Activated naive CD4-positive, alpha-beta T cell treated with anti-CD3 and anti-CD28 coated beads, Interleukin-2, amount 10 ng/mL, durations not matched to agents 7 days and 5 days (primary cell): ENCODE measurements around the gene XCR1.

Source experiments
- CTCF ChIA-PET: fragments of 350-600 bp; sonication (Branson Sonifier 250); formaldehyde crosslinking; loops from one replicate; lab custom pipeline; 2021; ENCODE audit warnings: antibody characterized with exemption; lab: Charles Lee
- DNase-seq: peaks from one replicate; pipeline ENCODE4 v3.0.0-alpha.2; 2020
- H3K27ac Mint-ChIP-seq: one replicate; pipeline ENCODE4 v1.8.0; 2021; ENCODE audit warnings: mild to moderate bottlenecking, moderate library complexity, mixed read lengths
- H3K27me3 Mint-ChIP-seq: one replicate; pipeline ENCODE4 v1.8.0; 2021; ENCODE audit warnings: mild to moderate bottlenecking, mixed read lengths
- H3K36me3 Mint-ChIP-seq: one replicate; pipeline ENCODE4 v1.8.0; 2021; ENCODE audit warnings: mixed read lengths
- H3K4me1 Mint-ChIP-seq: one replicate; pipeline ENCODE4 v1.8.0; 2021; ENCODE audit warnings: mixed read lengths
- H3K4me3 Mint-ChIP-seq: one replicate; pipeline ENCODE4 v1.8.0; 2021; ENCODE audit warnings: mild to moderate bottlenecking, moderate library complexity, mixed read lengths
- H3K9me3 Mint-ChIP-seq: one replicate; pipeline ENCODE4 v1.8.0; 2021; ENCODE audit warnings: mixed read lengths

XCR1 gene

DNA sequence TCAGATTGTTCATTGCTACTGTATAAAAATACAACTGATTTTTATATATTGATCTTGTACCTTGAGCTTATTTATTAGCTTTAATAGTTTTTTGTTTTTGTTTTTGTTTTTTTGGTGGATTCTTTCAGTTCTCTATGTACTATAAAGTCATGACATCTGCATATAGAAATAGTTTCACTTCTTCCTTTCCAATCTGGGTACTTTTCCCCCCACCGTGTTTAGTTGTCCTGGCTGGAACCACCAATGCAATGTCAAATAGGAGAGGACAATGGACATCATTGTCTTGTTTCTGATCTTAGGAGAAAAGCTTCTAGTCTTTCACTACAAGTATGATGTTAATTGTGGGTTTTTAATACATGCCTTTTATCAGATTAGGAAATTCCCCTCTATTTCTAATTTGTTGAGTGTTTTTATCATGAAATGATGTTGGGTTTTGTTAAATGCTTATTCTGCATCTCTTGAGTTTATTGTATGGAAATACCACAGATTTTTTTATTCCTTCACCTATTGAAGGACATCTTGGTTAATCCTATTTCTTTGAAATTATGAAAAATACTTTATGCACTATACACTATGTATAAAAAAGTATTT is 2.8 kb upstream of the XCR1 start:
- Mint-ChIP-seq H3K9me3 (peaks cover 16% of the 10 kb centered on the region), H3K36me3 (peaks cover 1% of the 10 kb centered on the region)
- CTCF ChIA-PET, result no interaction called here

GRCh38 chr3:46027736-46028397 is 584 bp upstream of the XCR1 start:
- CTCF ChIA-PET, result interaction anchor here (1.0 to 1.2 kb wide), 2 partner anchors 23 to 49 kb away, joined by 3 read pairs; no protein-coding TSS in a partner anchor
- H3K4me1 Mint-ChIP-seq, result no peaks in the 10 kb centered on the region
- H3K9me3 Mint-ChIP-seq, result peaks cover 16% of the 10 kb centered on the region
- DNase-seq, result no peak
- peaks cover 49% of the 10 kb centered on the region for H3K27me3 Mint-ChIP-seq
- H3K4me3 Mint-ChIP-seq, result no peak overlapping the region
- peaks cover 1% of the 10 kb centered on the region for H3K36me3 Mint-ChIP-seq
- H3K27ac Mint-ChIP-seq, result no peak overlapping the region

More for the DNA sequence above, 2.8 kb upstream of the XCR1 start:
- DNase-seq, result no peak
- Mint-ChIP-seq H3K27ac (no peak overlapping the region), H3K27me3 (peaks cover 42% of the 10 kb centered on the region), H3K4me3 (no peak overlapping the region), H3K4me1 (no peaks in the 10 kb centered on the region)

GRCh38 chr3:46025139-46025538 is 2.1 kb downstream of the XCR1 start:
- CTCF ChIA-PET, result no interaction called here
- no peak for DNase-seq
- Mint-ChIP-seq H3K4me3 (no peak overlapping the region), H3K27ac (no peak overlapping the region), H3K9me3 (peaks cover 13% of the 10 kb centered on the region), H3K36me3 (peaks cover 1% of the 10 kb centered on the region), H3K4me1 (no peaks in the 10 kb centered on the region), H3K27me3 (peaks cover 57% of the 10 kb centered on the region)

DNA sequence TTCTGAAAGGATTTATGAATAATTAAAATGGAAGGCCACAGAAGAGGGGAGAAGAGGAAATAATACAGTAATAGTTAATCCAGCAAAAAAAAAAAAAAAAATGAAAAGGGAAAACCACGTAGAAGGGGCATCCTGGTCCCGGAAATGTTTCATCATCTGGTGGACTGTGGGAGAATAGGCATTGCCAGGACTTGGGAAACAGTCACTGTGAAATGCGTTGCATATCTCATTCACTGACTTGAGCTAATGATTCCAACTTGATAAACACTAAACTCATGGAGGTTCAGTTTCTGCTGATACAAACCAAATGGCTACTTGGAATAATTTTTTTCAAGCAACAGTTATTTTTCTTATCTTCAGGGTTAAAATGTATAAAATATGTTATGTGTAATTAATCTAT is 3.2 kb downstream of the XCR1 start:
- Mint-ChIP-seq H3K4me3 (no peak overlapping the region), H3K9me3 (peaks cover 13% of the 10 kb centered on the region), H3K4me1 (no peaks in the 10 kb centered on the region), H3K27ac (no peak overlapping the region), H3K36me3 (peaks cover 1% of the 10 kb centered on the region), H3K27me3 (peaks cover 55% of the 10 kb centered on the region)
- CTCF ChIA-PET, result no interaction called here
- no peak for DNase-seq

DNA sequence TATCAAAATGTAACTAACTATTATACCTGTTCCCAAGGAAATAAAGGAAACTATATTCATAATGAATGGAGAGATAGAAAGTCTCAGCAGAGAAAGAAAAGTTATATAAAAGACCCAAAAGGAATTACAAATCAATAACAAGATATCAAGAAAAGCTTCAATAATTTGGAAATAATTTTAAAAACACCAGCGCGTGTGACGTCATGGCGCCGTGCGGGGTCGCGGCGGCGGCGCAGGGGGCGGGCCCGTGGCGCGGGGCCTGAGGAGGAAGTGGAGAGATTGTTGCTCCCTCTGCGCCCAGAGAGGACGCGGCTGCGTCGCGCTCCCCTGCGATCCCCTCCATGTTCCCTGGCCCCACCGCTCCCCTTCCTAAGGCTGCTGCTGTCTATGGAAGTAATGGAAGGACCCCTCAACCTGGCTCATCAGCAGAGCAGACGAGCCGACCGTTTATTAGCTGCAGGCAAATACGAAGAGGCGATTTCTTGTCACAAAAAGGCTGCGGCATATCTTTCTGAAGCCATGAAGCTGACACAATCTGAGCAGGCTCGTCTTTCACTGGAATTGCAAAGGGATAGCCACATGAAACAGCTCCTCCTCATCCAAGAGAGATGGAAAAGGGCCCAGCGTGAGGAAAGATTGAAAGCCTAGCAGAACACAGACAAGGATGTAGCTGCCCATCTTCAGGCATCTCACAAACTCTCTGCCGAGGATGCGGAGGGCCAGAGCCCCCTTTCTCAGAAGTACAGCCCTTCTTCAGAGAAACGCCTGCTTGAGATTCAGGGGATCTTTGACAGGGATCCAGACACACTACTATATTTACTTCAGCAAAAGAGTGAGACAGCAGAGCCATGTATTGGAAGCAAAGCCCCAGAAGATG is 4.1 kb downstream of the XCR1 start:
- Mint-ChIP-seq H3K4me1 (no peaks in the 10 kb centered on the region), H3K27me3 (peaks cover 49% of the 10 kb centered on the region), H3K4me3 (no peak overlapping the region), H3K27ac (no peak overlapping the region), H3K9me3 (peaks cover 8% of the 10 kb centered on the region), H3K36me3 (no peaks in the 10 kb centered on the region)
- CTCF ChIA-PET, result no interaction called here
- DNase-seq, result no peak

DNA sequence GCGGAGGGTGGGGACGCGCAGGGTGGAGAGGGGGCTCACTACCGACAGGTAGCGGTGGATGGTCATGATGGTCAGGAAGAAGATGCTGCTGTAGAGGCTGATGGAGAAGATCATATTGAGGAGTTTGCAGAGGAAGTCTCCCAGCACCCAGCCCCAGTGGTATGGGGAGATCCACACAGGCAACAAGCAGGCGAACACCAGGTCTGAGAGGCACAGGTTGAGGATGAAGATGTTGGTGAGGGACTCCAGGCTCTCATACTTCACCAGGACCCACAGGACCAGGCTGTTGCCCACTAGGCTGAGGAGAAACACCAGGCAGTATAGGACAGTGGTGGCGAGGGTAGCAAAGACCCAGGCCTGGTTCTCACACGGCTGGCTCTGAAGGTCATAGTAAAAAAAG is 5.8 kb downstream of the XCR1 start:
- peaks cover 37% of the 10 kb centered on the region for H3K27me3 Mint-ChIP-seq
- CTCF ChIA-PET, result no interaction called here

DNA sequence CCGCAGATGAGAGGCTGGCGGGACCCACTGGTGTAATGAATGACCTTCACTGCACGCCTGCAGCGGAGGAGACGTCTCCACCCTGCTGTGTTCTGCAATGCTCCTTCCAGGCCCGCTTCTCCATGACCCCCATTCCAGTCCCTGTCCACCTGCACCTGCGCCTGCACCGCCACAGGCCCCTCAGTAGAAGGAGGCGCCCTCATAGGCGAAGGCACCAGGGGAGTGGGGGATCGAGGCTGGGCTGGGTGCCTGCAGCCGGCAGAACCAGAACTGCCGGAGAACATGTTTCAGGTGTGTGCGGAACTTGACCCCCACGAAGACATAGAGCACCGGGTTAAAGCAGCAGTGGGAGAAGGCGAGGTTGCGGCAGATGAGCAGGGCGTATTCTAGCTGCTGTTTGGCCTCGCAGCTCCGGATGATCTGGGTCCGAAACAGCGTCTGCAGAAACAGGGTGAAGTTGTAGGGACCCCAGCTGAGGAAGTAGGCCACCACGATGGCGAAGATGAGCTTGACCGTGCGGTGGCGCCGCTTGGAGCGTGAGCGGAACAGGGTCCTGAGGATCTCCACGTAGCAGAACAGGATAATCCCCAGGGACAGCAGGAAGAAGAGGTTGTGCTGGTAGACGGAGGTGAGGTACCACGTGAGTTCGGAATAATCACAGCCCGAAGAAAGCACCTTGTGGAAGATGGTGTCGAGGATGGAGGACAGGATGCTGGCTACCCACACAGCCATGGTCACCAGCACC is 6.3 kb downstream of the XCR1 start:
- no peaks in the 10 kb centered on the region for H3K36me3 Mint-ChIP-seq
- CTCF ChIA-PET, result no interaction called here
- no peak overlapping the region for H3K27ac Mint-ChIP-seq
- no peak overlapping the region for H3K4me3 Mint-ChIP-seq
- H3K9me3 Mint-ChIP-seq, result no peaks in the 10 kb centered on the region
- peaks cover 33% of the 10 kb centered on the region for H3K27me3 Mint-ChIP-seq
- no peak for DNase-seq
- no peaks in the 10 kb centered on the region for H3K4me1 Mint-ChIP-seq

More for the DNA sequence above, 5.8 kb downstream of the XCR1 start:
- H3K4me1 Mint-ChIP-seq, result no peaks in the 10 kb centered on the region
- H3K9me3 Mint-ChIP-seq, result no peaks in the 10 kb centered on the region
- no peak for DNase-seq
- no peaks in the 10 kb centered on the region for H3K36me3 Mint-ChIP-seq
- H3K4me3 Mint-ChIP-seq, result no peak overlapping the region
- no peak overlapping the region for H3K27ac Mint-ChIP-seq

DNA sequence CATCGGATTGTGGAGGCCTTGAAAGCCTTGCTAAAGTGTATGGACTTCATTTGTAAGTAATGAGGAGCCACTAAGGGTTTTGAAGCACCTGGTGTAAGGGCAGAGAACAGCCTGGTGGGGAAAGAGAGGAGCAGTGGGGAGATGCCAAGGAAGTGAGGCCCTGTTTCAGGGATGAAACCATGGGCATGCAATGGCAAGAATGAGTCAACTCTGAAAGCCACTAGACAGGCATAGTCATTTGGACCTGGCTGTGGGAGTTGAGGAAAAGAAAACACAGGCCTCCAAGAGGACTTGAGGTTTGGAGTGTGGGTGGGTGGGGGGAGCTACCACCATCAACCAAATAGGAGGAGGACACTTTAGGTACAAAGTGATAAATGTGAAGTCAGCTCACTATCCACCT is 7.6 kb downstream of the XCR1 start:
- Mint-ChIP-seq H3K4me1 (no peaks in the 10 kb centered on the region), H3K4me3 (no peak overlapping the region), H3K27me3 (peaks cover 29% of the 10 kb centered on the region), H3K9me3 (no peaks in the 10 kb centered on the region), H3K36me3 (no peaks in the 10 kb centered on the region), H3K27ac (no peak overlapping the region)
- CTCF ChIA-PET, result interaction anchor here (0.8 kb wide), 1 partner anchor 10 kb away, joined by 3 read pairs; no protein-coding TSS in a partner anchor
- DNase-seq, result no peak

- Mint-ChIP-seq H3K27me3 (peaks cover 28% of the 10 kb centered on the region), H3K4me3 (no peak overlapping the region), H3K4me1 (no peaks in the 10 kb centered on the region), H3K36me3 (no peaks in the 10 kb centered on the region), H3K9me3 (no peaks in the 10 kb centered on the region), H3K27ac (no peak overlapping the region)
- CTCF ChIA-PET, result no interaction called here
- no peak for DNase-seq
These were observed 9.6 kb downstream of the XCR1 start for GRCh38 chr3:46017720-46018119.

GRCh38 chr3:46013316-46014094 is 13.8 kb downstream of the XCR1 start:
- Mint-ChIP-seq H3K27ac (no peak overlapping the region), H3K9me3 (no peaks in the 10 kb centered on the region), H3K4me3 (no peak overlapping the region), H3K27me3 (peaks cover 31% of the 10 kb centered on the region), H3K4me1 (peaks cover 6% of the 10 kb centered on the region), H3K36me3 (no peaks in the 10 kb centered on the region)
- no peak for DNase-seq
- CTCF ChIA-PET, result no interaction called here

DNA sequence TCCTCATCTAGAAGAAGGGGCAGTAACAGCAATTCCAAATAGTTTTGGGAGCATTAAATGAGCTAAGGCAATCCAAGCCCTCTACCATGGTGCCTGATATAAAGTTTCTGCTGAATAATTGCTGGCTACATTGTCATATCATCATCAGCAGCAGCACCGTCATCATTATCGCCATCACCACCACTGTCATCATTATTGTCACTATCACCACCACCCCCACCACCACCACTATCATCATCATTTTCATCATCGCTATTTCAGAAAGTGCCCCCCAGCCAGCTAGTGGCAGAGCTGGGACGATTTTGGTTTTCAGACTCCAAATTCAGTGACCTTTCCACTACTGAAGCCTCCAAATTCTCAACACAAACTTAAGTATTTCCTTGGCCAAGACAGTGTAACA is 15.0 kb downstream of the XCR1 start:
- Mint-ChIP-seq H3K4me1 (peaks cover 6% of the 10 kb centered on the region), H3K9me3 (no peaks in the 10 kb centered on the region), H3K27me3 (peaks cover 36% of the 10 kb centered on the region), H3K4me3 (no peak overlapping the region), H3K36me3 (no peaks in the 10 kb centered on the region), H3K27ac (no peak overlapping the region)
- no peak for DNase-seq
- CTCF ChIA-PET, result interaction anchor here (0.6 kb wide), 1 partner anchor 67 kb away, joined by 3 read pairs; no protein-coding TSS in a partner anchor

GRCh38 chr3:46010519-46011113 is 16.7 kb downstream of the XCR1 start:
- Mint-ChIP-seq H3K4me3 (no peak overlapping the region), H3K4me1 (peaks cover 6% of the 10 kb centered on the region), H3K9me3 (no peaks in the 10 kb centered on the region), H3K27me3 (peaks cover 46% of the 10 kb centered on the region), H3K36me3 (no peaks in the 10 kb centered on the region), H3K27ac (no peak overlapping the region)
- CTCF ChIA-PET, result interaction anchor here (1.0 to 1.4 kb wide), 3 partner anchors 9 to 72 kb away, joined by 3 to 8 read pairs (median 4); no protein-coding TSS in a partner anchor
- DNase-seq, result no peak

DNA sequence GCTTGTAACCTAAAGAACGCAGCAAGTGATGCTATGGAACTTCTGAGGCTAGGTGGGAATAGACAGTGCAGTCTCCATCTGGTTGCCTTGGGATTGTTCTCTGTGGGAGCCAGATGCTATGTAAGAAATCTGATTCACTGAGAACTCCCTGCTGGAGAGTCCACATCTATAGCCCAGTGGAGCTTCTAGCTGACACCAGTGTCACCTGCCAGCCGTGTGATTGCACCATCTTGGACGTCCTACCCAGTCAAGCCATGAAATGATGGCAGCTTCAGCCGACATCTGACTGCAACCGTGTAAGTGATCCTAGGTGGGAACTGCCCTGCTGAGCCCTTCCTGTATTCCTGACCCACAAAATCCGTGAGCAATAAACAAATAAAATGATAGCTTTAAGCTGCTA is 19.2 kb downstream of the XCR1 start:
- Mint-ChIP-seq H3K4me1 (peaks cover 6% of the 10 kb centered on the region), H3K27ac (no peak overlapping the region), H3K36me3 (no peaks in the 10 kb centered on the region), H3K9me3 (no peaks in the 10 kb centered on the region), H3K4me3 (no peak overlapping the region), H3K27me3 (peaks cover 40% of the 10 kb centered on the region)
- CTCF ChIA-PET, result no interaction called here
- no peak for DNase-seq
